LNCaP clone FGC (cell line): ENCODE data around the gene PRAMEF14.
"Not testable (repeated sequence)": the region's sequence is repeated elsewhere in the genome, so short reads cannot be mapped to it uniquely, and the experiment has no call there.

Source experiments
- DNase-seq: peaks from one replicate; pipeline ENCODE4 v3.0.0-alpha.2; 2011; ENCODE audit warnings: low read depth
- H3K4me3 ChIP-seq: 2 replicates; pipeline ENCODE4 v1.5.1; 2011; ENCODE audit warnings: mild to moderate bottlenecking, low read depth, low read length, control low read depth
- CTCF ChIP-seq: IDR thresholded peaks from 2 replicates; pipeline ENCODE4 v1.5.1; 2012; ENCODE audit warnings: mild to moderate bottlenecking; ENCODE audit not compliant: control insufficient read depth, insufficient read depth; ENCODE audit errors: extremely low read depth

The PRAMEF14 gene

GRCh38 chr1:13354475-13354874, 7.5 kb upstream of the PRAMEF14 start:
- DNase-seq, H3K4me3 ChIP-seq: not testable (repeated sequence)
- peak; percentile 25; the same call in 1 of the 2 replicates for TF ChIP-seq CTCF

GRCh38 chr1:13353476-13353875, 6.5 kb upstream of the PRAMEF14 start:
- not testable (repeated sequence) for H3K4me3 ChIP-seq, DNase-seq

GRCh38 chr1:13342496-13342895, 4.4 kb downstream of the PRAMEF14 start:
- DNase-seq, H3K4me3 ChIP-seq: not testable (repeated sequence)

- not testable (repeated sequence) for H3K4me3 ChIP-seq, DNase-seq
Measured at GRCh38 chr1:13315281-13315680, 31.7 kb downstream of the PRAMEF14 start, which contains the start of gene PRAMEF15. TSS of gene PRAMEF15 (plus strand) at chr1:13315581. CDS start at chr1:13318408, 2,827 bp downstream.

- not testable (repeated sequence) for DNase-seq, H3K4me3 ChIP-seq
Measured at GRCh38 chr1:13303239-13303638, 43.7 kb downstream of the PRAMEF14 start, which contains the start of gene PRAMEF33. TSS of gene PRAMEF33 (plus strand) at chr1:13303539. CDS start at chr1:13305955, 2,416 bp downstream.

GRCh38 chr1:13302197-13302596, 44.7 kb downstream of the PRAMEF14 start:
- DNase-seq, H3K4me3 ChIP-seq: not testable (repeated sequence)

GRCh38 chr1:13298699-13299098, 48.2 kb downstream of the PRAMEF14 start:
- not testable (repeated sequence) for DNase-seq, H3K4me3 ChIP-seq

- DNase-seq, H3K4me3 ChIP-seq: not testable (repeated sequence)
Measured at GRCh38 chr1:13297216-13297931, 49.6 kb downstream of the PRAMEF14 start.
